DOHH2 (cell line): ENCODE results near the gene ARID4A.

ENCODE experiments used
- EZH2phosphoT487 ChIP-seq: fragments of 200-600 bp; sonication (generic); IDR thresholded peaks from 2 replicates; pipeline ENCODE4 v1.6.1; 2017; ENCODE audit warnings: borderline replicate concordance, mild to moderate bottlenecking, antibody characterized with exemption, low read length, moderate library complexity, mixed read lengths
- TF ChIP-seq, protein P1 (sequence below): fragments of 200-600 bp; sonication (generic); IDR thresholded peaks from one replicate; pipeline ENCODE4 v1.5.1; 2014; ENCODE audit warnings: antibody characterized with exemption, mild to moderate bottlenecking, low read depth, low read length; ENCODE audit not compliant: poor library complexity, severe bottlenecking

DNA sequence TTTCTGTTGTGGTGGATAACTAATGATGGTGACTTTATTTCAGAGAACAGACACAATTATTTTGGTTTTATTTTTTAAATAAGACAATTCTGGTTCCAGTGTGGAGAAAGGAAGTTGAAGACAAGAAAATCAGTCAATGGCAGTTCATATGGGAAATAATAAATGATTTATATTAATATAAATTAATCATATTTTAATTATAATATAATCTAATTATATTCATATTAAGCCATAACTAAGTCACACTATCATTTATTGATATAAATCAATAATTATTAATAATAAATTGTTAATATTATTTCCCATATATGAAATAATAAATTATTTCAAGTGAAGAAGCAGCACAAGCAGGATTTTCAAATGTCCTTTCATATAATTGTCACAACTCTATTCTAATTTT is 100.1 kb downstream of the ARID4A start:
- TF ChIP-seq, protein P1, sequence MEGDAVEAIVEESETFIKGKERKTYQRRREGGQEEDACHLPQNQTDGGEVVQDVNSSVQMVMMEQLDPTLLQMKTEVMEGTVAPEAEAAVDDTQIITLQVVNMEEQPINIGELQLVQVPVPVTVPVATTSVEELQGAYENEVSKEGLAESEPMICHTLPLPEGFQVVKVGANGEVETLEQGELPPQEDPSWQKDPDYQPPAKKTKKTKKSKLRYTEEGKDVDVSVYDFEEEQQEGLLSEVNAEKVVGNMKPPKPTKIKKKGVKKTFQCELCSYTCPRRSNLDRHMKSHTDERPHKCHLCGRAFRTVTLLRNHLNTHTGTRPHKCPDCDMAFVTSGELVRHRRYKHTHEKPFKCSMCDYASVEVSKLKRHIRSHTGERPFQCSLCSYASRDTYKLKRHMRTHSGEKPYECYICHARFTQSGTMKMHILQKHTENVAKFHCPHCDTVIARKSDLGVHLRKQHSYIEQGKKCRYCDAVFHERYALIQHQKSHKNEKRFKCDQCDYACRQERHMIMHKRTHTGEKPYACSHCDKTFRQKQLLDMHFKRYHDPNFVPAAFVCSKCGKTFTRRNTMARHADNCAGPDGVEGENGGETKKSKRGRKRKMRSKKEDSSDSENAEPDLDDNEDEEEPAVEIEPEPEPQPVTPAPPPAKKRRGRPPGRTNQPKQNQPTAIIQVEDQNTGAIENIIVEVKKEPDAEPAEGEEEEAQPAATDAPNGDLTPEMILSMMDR, result no peak
- no peak for TF ChIP-seq EZH2phosphoT487
